Measurements from ENCODE around the gene CAPZA1. TPM values are rescaled to one million over a fixed set of nuclear protein-coding genes. Genes with fewer than 3 reads are reported as not detected.

CAPZA1 gene
- total and polyA plus RNA-seq, 4 donors: 28.6 to 74.8 (median 48.9) TPM

DNA sequence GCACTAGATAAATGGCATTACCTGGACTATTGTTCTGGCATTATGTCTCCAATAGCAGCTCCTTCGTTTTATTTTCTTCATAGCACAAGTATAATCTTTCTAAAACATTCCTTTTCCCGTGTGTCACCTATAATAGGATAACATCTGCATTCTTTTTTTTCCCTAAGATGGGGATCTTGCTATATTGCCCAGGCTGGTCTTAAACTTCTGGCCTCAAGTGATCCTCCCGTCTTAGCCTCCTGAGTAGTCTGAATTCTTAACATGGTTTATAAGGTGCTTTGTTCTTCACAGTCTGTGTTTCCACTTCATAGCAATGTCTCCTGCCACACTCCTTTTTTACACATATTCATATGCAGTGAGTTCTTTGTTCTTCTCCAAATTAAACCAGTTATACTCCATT lies 46.2 kb downstream of the CAPZA1 start:
- TF ChIP-seq TAF1 (conservative IDR thresholded peaks at IDR 0.05) (no peak), GABPA (IDR thresholded peaks at IDR 0.05 in 1 of 2, conservative IDR thresholded peaks at IDR 0.05 in 1 of 2) (no peak), SP1 (IDR thresholded peaks at IDR 0.05) (no peak)
- TF ChIP-seq, protein P1, sequence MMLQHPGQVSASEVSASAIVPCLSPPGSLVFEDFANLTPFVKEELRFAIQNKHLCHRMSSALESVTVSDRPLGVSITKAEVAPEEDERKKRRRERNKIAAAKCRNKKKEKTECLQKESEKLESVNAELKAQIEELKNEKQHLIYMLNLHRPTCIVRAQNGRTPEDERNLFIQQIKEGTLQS (IDR thresholded peaks at IDR 0.05): no peak
- Histone ChIP-seq H3K27me3 (ENCODE audit: control insufficient read depth in 4 of 4, insufficient read depth in 4 of 4, low read length in 3 of 4) (no peaks in the 10 kb centered on the region), H3K36me3 (ENCODE audit: control insufficient read depth in 4 of 4, insufficient read depth in 3 of 4, low read depth in 1 of 4, low read length in 3 of 4) (peaks cover 9 to 45% (median 40%) of the 10 kb centered on the region in 4 donors), H3K27ac (ENCODE audit: low read depth in 1 of 2, low read length in 2 of 2) (no peak overlapping the region), H3K9me3 (ENCODE audit: control insufficient read depth in 4 of 4, low read length in 3 of 4) (no peaks in the 10 kb centered on the region), H3K4me1 (ENCODE audit: control insufficient read depth in 4 of 4, insufficient read depth in 4 of 4, low read length in 3 of 4) (no peaks in the 10 kb centered on the region), H3K9ac (ENCODE audit: low read depth in 1 of 2, low read length in 2 of 2) (no peak overlapping the region), H3K4me3 (ENCODE audit: low read depth in 1 of 3, low read length in 3 of 3) (no peak overlapping the region)
- DNase-seq (ENCODE audit: low spot score): no peak
- 96% methylated on average over 3 of the region's 3 CpGs for WGBS

DNA sequence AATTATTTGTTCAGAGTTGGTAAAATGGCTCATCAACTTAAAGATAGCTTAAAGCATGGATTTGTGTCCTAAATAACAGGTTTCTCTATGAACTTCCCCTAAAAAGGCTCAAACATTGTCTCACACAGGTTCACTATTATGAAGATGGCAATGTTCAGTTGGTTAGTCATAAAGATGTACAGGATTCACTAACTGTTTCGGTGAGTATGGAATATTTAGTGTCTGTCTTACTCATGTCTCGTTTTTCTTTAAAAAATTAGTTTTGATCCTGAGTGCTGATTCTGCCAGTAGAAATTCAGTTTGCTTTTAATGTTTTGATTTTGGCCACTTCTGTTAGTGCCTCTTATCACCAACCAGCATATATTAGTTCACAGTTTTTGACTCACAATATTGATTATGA lies 47.3 kb downstream of the CAPZA1 start:
- Histone ChIP-seq H3K4me3 (ENCODE audit: low read depth in 1 of 3, low read length in 3 of 3) (no peak overlapping the region), H3K9me3 (ENCODE audit: control insufficient read depth in 4 of 4, low read length in 3 of 4) (no peaks in the 10 kb centered on the region), H3K9ac (ENCODE audit: low read depth in 1 of 2, low read length in 2 of 2) (no peak overlapping the region), H3K27ac (ENCODE audit: low read depth in 1 of 2, low read length in 2 of 2) (no peak overlapping the region), H3K36me3 (ENCODE audit: control insufficient read depth in 4 of 4, insufficient read depth in 3 of 4, low read depth in 1 of 4, low read length in 3 of 4) (peaks cover 10 to 41% (median 36%) of the 10 kb centered on the region in 4 donors), H3K4me1 (ENCODE audit: control insufficient read depth in 4 of 4, insufficient read depth in 4 of 4, low read length in 3 of 4) (no peaks in the 10 kb centered on the region), H3K27me3 (ENCODE audit: control insufficient read depth in 4 of 4, insufficient read depth in 4 of 4, low read length in 3 of 4) (no peaks in the 10 kb centered on the region)
- TF ChIP-seq GABPA (IDR thresholded peaks at IDR 0.05 in 1 of 2, conservative IDR thresholded peaks at IDR 0.05 in 1 of 2): no peak
- no peak for TF ChIP-seq RXRA (IDR thresholded peaks at IDR 0.05)
- no peak for DNase-seq (ENCODE audit: low spot score)
- 96% methylated on average over 2 of the region's 2 CpGs for WGBS

DNA sequence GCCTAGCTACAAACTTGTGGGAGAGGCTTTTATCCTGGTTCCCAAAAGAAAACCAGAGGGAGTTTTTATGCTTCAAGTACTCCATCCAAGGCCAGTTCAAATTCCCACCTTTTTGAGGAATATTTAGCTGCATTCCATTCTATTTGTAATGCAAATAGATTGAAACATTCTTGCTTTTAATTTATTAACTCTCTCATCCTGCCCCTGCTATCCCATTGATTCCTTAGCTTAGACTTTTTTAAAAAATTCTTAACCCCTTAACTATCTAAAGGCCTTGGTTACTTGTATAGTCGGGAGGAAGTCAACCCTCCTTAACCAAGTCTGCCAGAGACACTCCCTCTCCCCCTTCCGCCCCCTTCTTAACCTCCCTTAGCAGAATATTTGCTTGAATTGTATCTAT lies 52.4 kb downstream of the CAPZA1 start:
- TF ChIP-seq, protein P2, sequence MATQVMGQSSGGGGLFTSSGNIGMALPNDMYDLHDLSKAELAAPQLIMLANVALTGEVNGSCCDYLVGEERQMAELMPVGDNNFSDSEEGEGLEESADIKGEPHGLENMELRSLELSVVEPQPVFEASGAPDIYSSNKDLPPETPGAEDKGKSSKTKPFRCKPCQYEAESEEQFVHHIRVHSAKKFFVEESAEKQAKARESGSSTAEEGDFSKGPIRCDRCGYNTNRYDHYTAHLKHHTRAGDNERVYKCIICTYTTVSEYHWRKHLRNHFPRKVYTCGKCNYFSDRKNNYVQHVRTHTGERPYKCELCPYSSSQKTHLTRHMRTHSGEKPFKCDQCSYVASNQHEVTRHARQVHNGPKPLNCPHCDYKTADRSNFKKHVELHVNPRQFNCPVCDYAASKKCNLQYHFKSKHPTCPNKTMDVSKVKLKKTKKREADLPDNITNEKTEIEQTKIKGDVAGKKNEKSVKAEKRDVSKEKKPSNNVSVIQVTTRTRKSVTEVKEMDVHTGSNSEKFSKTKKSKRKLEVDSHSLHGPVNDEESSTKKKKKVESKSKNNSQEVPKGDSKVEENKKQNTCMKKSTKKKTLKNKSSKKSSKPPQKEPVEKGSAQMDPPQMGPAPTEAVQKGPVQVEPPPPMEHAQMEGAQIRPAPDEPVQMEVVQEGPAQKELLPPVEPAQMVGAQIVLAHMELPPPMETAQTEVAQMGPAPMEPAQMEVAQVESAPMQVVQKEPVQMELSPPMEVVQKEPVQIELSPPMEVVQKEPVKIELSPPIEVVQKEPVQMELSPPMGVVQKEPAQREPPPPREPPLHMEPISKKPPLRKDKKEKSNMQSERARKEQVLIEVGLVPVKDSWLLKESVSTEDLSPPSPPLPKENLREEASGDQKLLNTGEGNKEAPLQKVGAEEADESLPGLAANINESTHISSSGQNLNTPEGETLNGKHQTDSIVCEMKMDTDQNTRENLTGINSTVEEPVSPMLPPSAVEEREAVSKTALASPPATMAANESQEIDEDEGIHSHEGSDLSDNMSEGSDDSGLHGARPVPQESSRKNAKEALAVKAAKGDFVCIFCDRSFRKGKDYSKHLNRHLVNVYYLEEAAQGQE (IDR thresholded peaks at IDR 0.05): no peak
- no peak for TF ChIP-seq FOXA1 (IDR thresholded peaks at IDR 0.05)
- TF ChIP-seq, protein P3, sequence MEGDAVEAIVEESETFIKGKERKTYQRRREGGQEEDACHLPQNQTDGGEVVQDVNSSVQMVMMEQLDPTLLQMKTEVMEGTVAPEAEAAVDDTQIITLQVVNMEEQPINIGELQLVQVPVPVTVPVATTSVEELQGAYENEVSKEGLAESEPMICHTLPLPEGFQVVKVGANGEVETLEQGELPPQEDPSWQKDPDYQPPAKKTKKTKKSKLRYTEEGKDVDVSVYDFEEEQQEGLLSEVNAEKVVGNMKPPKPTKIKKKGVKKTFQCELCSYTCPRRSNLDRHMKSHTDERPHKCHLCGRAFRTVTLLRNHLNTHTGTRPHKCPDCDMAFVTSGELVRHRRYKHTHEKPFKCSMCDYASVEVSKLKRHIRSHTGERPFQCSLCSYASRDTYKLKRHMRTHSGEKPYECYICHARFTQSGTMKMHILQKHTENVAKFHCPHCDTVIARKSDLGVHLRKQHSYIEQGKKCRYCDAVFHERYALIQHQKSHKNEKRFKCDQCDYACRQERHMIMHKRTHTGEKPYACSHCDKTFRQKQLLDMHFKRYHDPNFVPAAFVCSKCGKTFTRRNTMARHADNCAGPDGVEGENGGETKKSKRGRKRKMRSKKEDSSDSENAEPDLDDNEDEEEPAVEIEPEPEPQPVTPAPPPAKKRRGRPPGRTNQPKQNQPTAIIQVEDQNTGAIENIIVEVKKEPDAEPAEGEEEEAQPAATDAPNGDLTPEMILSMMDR (IDR thresholded peaks at IDR 0.05; ENCODE audit: low read depth, low read length, missing input control): no peak
- TF ChIP-seq HNF4A (conservative IDR thresholded peaks at IDR 0.05): no peak
- no peak for TF ChIP-seq TAF1 (conservative IDR thresholded peaks at IDR 0.05)
- no peak for TF ChIP-seq NR2F2 (IDR thresholded peaks at IDR 0.05)
- TF ChIP-seq GABPA (IDR thresholded peaks at IDR 0.05 in 1 of 2, conservative IDR thresholded peaks at IDR 0.05 in 1 of 2): no peak
- no peak for TF ChIP-seq SP1 (IDR thresholded peaks at IDR 0.05)
- no peak for TF ChIP-seq JUND (IDR thresholded peaks at IDR 0.05)
- no peak for DNase-seq (ENCODE audit: low spot score)
- WGBS: 90% methylated on average over 2 of the region's 2 CpGs
- H3K27ac ChIP-seq (ENCODE audit: low read depth in 1 of 2, low read length in 2 of 2): no peak overlapping the region
- peaks cover 0 to 26% (median 21%) of the 10 kb centered on the region in 4 donors for H3K4me1 ChIP-seq (ENCODE audit: control insufficient read depth in 4 of 4, insufficient read depth in 4 of 4, low read length in 3 of 4)
- no peaks in the 10 kb centered on the region for H3K27me3 ChIP-seq (ENCODE audit: control insufficient read depth in 4 of 4, insufficient read depth in 4 of 4, low read length in 3 of 4)
- H3K9ac ChIP-seq (ENCODE audit: low read depth in 1 of 2, low read length in 2 of 2): no peak overlapping the region
- H3K9me3 ChIP-seq (ENCODE audit: control insufficient read depth in 4 of 4, low read length in 3 of 4): no peaks in the 10 kb centered on the region
- H3K4me3 ChIP-seq (ENCODE audit: low read depth in 1 of 3, low read length in 3 of 3): no peak overlapping the region
- peaks cover 3 to 23% (median 21%) of the 10 kb centered on the region in 4 donors for H3K36me3 ChIP-seq (ENCODE audit: control insufficient read depth in 4 of 4, insufficient read depth in 3 of 4, low read depth in 1 of 4, low read length in 3 of 4)
